Posterior cingulate gyrus (tissue), 11 donors: ENCODE measurements around the gene RABIF.

Experiments used
- DNase-seq, 10 donors: peaks; one replicate each; pipeline versions ENCODE4 v3.0.0 to v3.0.0-alpha.2; 2020 to 2021; ENCODE audit warnings: mixed read lengths in 3 of 10
- intact Hi-C: fragments of 100-400 bp; cut with DNase I; formaldehyde crosslinking; loops from one replicate; pipeline ENCODE4 v1.15.1; 2023

The RABIF gene

GRCh38 chr1:202880062-202880461 lies 8.9 kb downstream of the RABIF start:
- DNase-seq, result no peak
- intact Hi-C loops, result no loop called here

DNA sequence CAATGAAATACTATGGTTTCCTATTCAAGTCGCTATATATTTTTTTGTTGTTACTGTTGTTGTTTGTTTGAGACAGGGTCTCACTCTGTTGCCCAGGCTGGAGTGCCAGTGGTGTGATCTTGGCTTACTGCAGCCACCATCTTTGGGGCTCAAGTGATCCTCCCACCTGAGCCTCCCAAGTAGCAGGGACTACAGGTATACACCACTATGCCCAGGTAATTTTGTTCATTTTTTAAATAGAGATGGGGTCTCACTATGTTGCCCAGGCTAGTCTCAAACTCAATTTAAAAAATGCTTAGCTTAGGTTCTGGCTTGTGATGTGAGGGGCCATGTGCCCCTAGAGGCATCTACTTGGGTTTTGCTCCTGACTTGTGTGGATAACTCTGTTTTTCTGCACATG lies 9.8 kb downstream of the RABIF start:
- intact Hi-C loops, result no loop called here
- DNase-seq, result no peak

GRCh38 chr1:202873026-202873425 lies 15.9 kb downstream of the RABIF start:
- no peak for DNase-seq
- intact Hi-C loops, result no loop called here

GRCh38 chr1:202871367-202871766 lies 17.6 kb downstream of the RABIF start:
- intact Hi-C loops, result no loop called here
- DNase-seq, result no peak

GRCh38 chr1:202862679-202863560 lies 26.0 kb downstream of the RABIF start:
- intact Hi-C loops, result no loop called here
- DNase-seq, result no peak

GRCh38 chr1:202861420-202862132 lies 27.4 kb downstream of the RABIF start:
- intact Hi-C loops, result loop anchor here (2.0 kb wide), 1 partner anchor 65 kb away; the partner anchor contains the start of gene KLHL12
- DNase-seq, result peak; percentile 90 to 99 (median 94)

GRCh38 chr1:202860744-202861419 lies 28.1 kb downstream of the RABIF start:
- intact Hi-C loops, result loop anchor here (2.0 kb wide), 1 partner anchor 66 kb away; the partner anchor contains the start of gene KLHL12
- peak; percentile 17 to 92 (median 45) for DNase-seq

GRCh38 chr1:202858789-202859414 lies 30.0 kb downstream of the RABIF start:
- intact Hi-C loops, result no loop called here

GRCh38 chr1:202858331-202858730 lies 30.6 kb downstream of the RABIF start:
- no peak for DNase-seq
- intact Hi-C loops, result no loop called here

More at GRCh38 chr1:202858789-202859414, 30.0 kb downstream of the RABIF start:
- DNase-seq, result peak in 1 of 10 donors; percentile 41

DNA sequence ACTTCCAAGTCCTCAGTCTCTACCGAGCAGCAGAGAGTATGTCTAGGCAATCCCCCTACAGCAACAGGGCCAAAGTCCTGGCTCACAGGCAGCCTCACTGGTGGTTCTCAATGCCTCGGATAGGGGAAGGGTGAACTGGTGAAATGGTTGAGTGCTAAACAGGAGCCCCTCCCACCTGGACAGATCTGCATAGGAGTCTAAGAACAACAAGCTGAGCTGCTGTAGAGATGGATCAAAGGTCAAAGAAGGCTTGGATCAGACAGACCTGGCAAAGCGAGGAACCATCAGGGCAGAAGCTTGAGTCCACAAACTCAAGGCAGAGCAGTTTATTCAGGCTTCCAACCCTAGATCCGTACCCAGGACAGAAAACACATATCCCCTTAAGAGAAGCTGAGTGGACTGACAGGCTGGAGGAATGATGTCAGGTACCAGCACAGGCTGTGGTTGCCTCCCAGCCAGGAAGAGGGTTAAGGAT lies 31.8 kb downstream of the RABIF start:
- intact Hi-C loops, result no loop called here
- no peak for DNase-seq

- DNase-seq, result no peak
- intact Hi-C loops, result no loop called here
Measured at GRCh38 chr1:202856014-202856413, 32.9 kb downstream of the RABIF start.

- DNase-seq, result no peak
- intact Hi-C loops, result no loop called here
Measured at GRCh38 chr1:202854787-202855186, 34.2 kb downstream of the RABIF start.

DNA sequence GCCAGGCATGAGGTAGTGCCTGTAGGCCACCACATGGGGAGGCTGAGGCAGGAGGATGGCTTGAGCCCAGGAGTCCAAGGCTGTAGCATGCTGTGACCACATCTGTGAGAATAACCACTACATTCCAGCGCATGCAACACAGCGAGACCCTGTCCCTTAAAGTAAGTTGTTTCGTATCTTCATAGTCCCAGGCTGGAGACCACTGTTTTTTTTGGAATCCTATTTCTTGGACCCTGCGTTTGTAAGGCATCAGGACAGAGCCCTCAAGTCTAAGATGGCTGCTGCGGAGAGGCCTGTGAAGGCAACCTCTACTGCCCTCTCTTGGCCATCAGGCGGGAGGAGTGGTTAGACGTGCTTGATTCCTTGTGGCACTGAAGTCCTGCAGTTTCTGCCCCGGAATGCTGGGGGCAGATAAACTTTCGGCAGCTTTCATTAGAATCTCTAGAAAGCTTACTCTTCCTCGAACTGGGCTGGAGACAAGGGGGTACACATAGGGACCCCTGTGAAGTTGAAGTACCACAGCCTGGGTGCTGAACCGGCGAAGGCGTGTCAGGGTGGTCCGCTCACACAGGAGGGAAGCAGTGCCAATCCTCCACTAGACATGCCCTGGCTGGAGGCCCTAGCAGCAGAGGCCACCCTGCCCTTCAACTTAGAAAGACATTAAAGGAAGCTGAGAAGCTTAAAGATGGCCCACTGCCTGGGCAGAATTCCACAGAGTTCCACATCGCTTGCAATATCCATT lies 36.6 kb downstream of the RABIF start:
- intact Hi-C loops, result no loop called here

GRCh38 chr1:202850593-202851362 lies 38.2 kb downstream of the RABIF start:
- intact Hi-C loops, result no loop called here
- DNase-seq, result no peak

More for the DNA sequence above, 36.6 kb downstream of the RABIF start:
- peak in 1 of 10 donors; percentile 35 for DNase-seq

- intact Hi-C loops, result no loop called here
- peak in 3 of 10 donors; percentile 13 to 24 (median 21) for DNase-seq
Measured at GRCh38 chr1:202848191-202848542, 40.8 kb downstream of the RABIF start.

- peak in 1 of 10 donors; percentile 45 for DNase-seq
- intact Hi-C loops, result no loop called here
Measured at GRCh38 chr1:202844935-202845334, 44.0 kb downstream of the RABIF start.

GRCh38 chr1:202844259-202844658 lies 44.7 kb downstream of the RABIF start:
- no peak for DNase-seq
- intact Hi-C loops, result no loop called here

GRCh38 chr1:202843081-202843480 lies 45.9 kb downstream of the RABIF start:
- peak in 3 of 10 donors; percentile 15 to 45 (median 23) for DNase-seq
- intact Hi-C loops, result no loop called here

GRCh38 chr1:202837746-202838262 lies 51.1 kb downstream of the RABIF start:
- DNase-seq, result peak in 1 of 10 donors; percentile 4
- intact Hi-C loops, result no loop called here
